Small intestine (tissue), 7 donors: ENCODE results near the gene CEP89. TPM values are rescaled to one million over a fixed set of nuclear protein-coding genes. Genes with fewer than 3 reads are reported as not detected.
A peak's percentile ranks its signal among the peaks of the same experiment; 100 is the strongest.
"Not testable (repeated sequence)": the region's sequence is repeated elsewhere in the genome, so short reads cannot be mapped to it uniquely, and the experiment has no call there.

ENCODE experiments used
- DNase-seq, 2 donors: peaks; one replicate each; pipeline versions ENCODE4 v3.0.0 to v3.0.0-alpha.2; 2013
- FAIRE-seq: peaks from 2 replicates; lab custom pipeline; 2012; peaks lifted over from hg19 to GRCh38; lab: Jason Lieb, UNC
- H3K27ac ChIP-seq, 3 donors: one replicate each; pipeline ENCODE4 v1.5.1; 2013; ENCODE audit warnings: low read length in 2 of 3, mild to moderate bottlenecking in 2 of 3, control low read depth in 1 of 3, inconsistent platforms in 1 of 3, low read depth in 1 of 3, moderate library complexity in 1 of 3
- H3K27me3 ChIP-seq, 3 donors: one replicate each; pipeline ENCODE4 v1.6.1; 2013; ENCODE audit warnings: low read length in 3 of 3, inconsistent platforms in 1 of 3; ENCODE audit not compliant: control insufficient read depth in 3 of 3, insufficient read depth in 3 of 3
- H3K36me3 ChIP-seq, 3 donors: one replicate each; pipeline ENCODE4 v1.6.1; 2013; ENCODE audit warnings: low read length in 3 of 3, inconsistent platforms in 1 of 3, low read depth in 1 of 3, mild to moderate bottlenecking in 1 of 3, moderate library complexity in 1 of 3; ENCODE audit not compliant: control insufficient read depth in 3 of 3, insufficient read depth in 2 of 3
- H3K4me1 ChIP-seq, 3 donors: one replicate each; pipeline ENCODE4 v1.6.1; 2013; ENCODE audit warnings: low read length in 2 of 3, inconsistent platforms in 1 of 3, low read depth in 1 of 3, mild to moderate bottlenecking in 1 of 3, moderate library complexity in 1 of 3; ENCODE audit not compliant: control insufficient read depth in 3 of 3, insufficient read depth in 2 of 3
- H3K4me3 ChIP-seq, 3 donors: one replicate each; pipeline ENCODE4 v1.5.1; 2013; ENCODE audit warnings: low read length in 3 of 3, control low read depth in 1 of 3, inconsistent platforms in 1 of 3, low read depth in 1 of 3, mild to moderate bottlenecking in 1 of 3, moderate library complexity in 1 of 3
- H3K9me3 ChIP-seq, 2 donors: one replicate each; pipeline ENCODE4 v1.6.1; 2013; ENCODE audit warnings: low read depth in 1 of 2, low read length in 1 of 2; ENCODE audit not compliant: control insufficient read depth in 2 of 2, insufficient read depth in 1 of 2
- WGBS, 3 donors: extraction: QIAGEN DNeasy Blood & Tissue Kit; methylation state at CpG; one replicate each; pipeline ENCODE4 v1.1.7; 2013; 5-methylcytosine and 5-hydroxymethylcytosine counted together
- polyA plus RNA-seq, 4 donors: library from polyadenylated mRNA; stranded (reverse) in 3 of 4; unstranded in 1 of 4; fragments of 200-250 nt in 3 of 4; fragments of 120-200 nt in 1 of 4; gene quantifications; one replicate each; pipeline versions ENCODE4 v1.2.1 to v1.2.3, GENCODE V29; 2013
- donor health status: healthy with polysubstance abuse.
- donor health status: control.
- donor health status: control.
- donor health status: Bipolar disorder and iron deficiency.
- donor health status: healthy.

CEP89 gene
- polyA plus RNA-seq, 4 donors, result 3.5 to 12.4 (median 6.3) TPM

- not testable (repeated sequence) for H3K4me1 ChIP-seq, FAIRE-seq, DNase-seq, H3K27ac ChIP-seq, H3K27me3 ChIP-seq, H3K9me3 ChIP-seq, H3K4me3 ChIP-seq
- 53 to 75% (median 72%) methylated on average over 4 of the region's 4 CpGs for WGBS, 3 donors
- peaks cover 2 to 38% (median 3%) of the 10 kb centered on the region in 3 donors for H3K36me3 ChIP-seq
Measured at GRCh38 chr19:32977813-32978212, 6.1 kb upstream of the CEP89 start.

- Histone ChIP-seq H3K9me3 (no peaks in the 10 kb centered on the region), H3K4me3 (no peak overlapping the region), H3K27ac (peak overlapping the region in 1 of 3 donors; percentile 79), H3K36me3 (peaks cover 2 to 38% (median 3%) of the 10 kb centered on the region in 3 donors), H3K4me1 (peaks cover 0 to 3% (median 0%) of the 10 kb centered on the region in 3 donors), H3K27me3 (no peaks in the 10 kb centered on the region)
- 16 to 34% (median 34%) methylated on average over 7 of the region's 7 CpGs for WGBS, 3 donors
- no peak for FAIRE-seq
- DNase-seq, result peak; percentile 17 to 68
Measured at GRCh38 chr19:32977280-32977679, 5.5 kb upstream of the CEP89 start.

DNA sequence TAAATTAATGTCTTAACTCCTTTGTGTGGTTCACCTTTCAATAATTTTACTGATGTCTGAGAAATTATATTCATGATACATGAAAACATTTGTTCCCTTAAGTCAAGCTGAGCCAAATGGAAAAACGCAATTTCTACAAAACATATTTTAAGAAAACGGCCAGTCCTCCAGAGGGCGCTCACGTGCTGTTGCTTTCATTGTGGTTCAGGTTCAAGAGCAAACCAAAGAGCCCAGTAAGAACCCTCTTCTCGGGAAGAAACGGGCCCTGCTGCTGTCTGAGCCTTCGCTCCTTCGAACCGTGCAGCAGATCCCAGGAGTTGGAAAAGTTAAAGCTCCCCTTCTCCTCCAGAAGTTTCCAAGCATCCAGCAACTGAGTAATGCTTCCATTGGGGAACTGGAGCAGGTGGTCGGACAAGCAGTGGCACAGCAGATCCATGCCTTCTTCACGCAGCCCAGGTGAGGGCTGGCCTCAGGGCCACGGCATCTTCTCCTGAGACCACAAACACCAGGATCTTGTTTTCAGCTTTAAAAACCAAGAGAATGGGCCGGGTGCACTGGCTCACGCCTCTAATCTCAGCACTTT, 4.6 kb upstream of the CEP89 start:
- H3K9me3 ChIP-seq, result no peaks in the 10 kb centered on the region
- FAIRE-seq, result no peak

GRCh38 chr19:32971012-32971595, 654 bp downstream of the CEP89 start:
- Histone ChIP-seq H3K4me3 (peak overlapping the region; percentile 64 to 72 (median 68)), H3K9me3 (no peaks in the 10 kb centered on the region), H3K27me3 (no peaks in the 10 kb centered on the region), H3K4me1 (peaks cover 0 to 4% (median 3%) of the 10 kb centered on the region in 3 donors), H3K27ac (no peak overlapping the region), H3K36me3 (peaks cover 2 to 16% (median 2%) of the 10 kb centered on the region in 3 donors)
- DNase-seq, result peak in 1 of 2 donors; percentile 16
- FAIRE-seq, result no peak
- WGBS, 3 donors, result 18 to 25% (median 22%) methylated on average over 21 of the region's 21 CpGs

More for the DNA sequence above, 4.6 kb upstream of the CEP89 start:
- peak; percentile 73 to 82 for DNase-seq
- 29 to 45% (median 44%) methylated on average over 14 of the region's 14 CpGs for WGBS, 3 donors
- peaks cover 0 to 3% (median 0%) of the 10 kb centered on the region in 3 donors for H3K4me1 ChIP-seq
- H3K27me3 ChIP-seq, result no peaks in the 10 kb centered on the region
- peaks cover 2 to 37% (median 3%) of the 10 kb centered on the region in 3 donors for H3K36me3 ChIP-seq
- H3K4me3 ChIP-seq, result no peak overlapping the region
- peak overlapping the region in 1 of 3 donors; percentile 8 for H3K27ac ChIP-seq

DNA sequence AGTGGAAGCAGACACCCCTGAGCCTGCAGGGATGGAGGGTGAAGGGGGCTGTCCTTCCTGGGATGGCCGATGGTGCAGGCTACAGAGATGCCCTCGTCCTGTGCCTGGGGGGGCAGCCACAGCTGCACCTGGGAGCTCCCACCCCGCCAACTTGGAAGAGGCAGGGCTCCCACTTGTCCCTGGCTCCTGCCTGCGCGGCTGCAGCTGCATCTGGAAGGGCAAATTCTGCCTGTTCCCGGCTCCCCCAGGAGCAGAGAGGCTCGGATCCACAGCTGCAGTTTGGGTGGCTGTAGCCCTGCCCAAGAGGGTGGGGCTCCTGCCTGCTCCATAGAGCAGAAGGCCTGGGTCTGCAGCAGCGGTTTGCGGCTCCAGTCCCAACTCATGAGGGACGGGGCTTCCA, 2.2 kb downstream of the CEP89 start:
- 76 to 94% (median 89%) methylated on average over 10 of the region's 10 CpGs for WGBS, 3 donors
- Histone ChIP-seq H3K4me1 (peaks cover 0 to 4% (median 3%) of the 10 kb centered on the region in 3 donors), H3K9me3 (no peaks in the 10 kb centered on the region), H3K27ac (no peak overlapping the region), H3K27me3 (no peaks in the 10 kb centered on the region), H3K36me3 (peaks cover 0 to 22% (median 2%) of the 10 kb centered on the region in 3 donors), H3K4me3 (no peak overlapping the region)
- DNase-seq (no peak), FAIRE-seq (no peak)

- 93 to 96% (median 95%) methylated on average over 9 of the region's 9 CpGs for WGBS, 3 donors
- Histone ChIP-seq H3K36me3 (peaks cover 0 to 25% (median 4%) of the 10 kb centered on the region in 3 donors), H3K27me3 (no peaks in the 10 kb centered on the region), H3K4me1 (peaks cover 0 to 4% (median 3%) of the 10 kb centered on the region in 3 donors), H3K4me3 (no peak overlapping the region), H3K9me3 (no peaks in the 10 kb centered on the region), H3K27ac (no peak overlapping the region)
- DNase-seq (no peak), FAIRE-seq (no peak)
Measured at GRCh38 chr19:32966750-32967149, 5.0 kb downstream of the CEP89 start.

GRCh38 chr19:32945260-32945659, 26.5 kb downstream of the CEP89 start:
- Histone ChIP-seq H3K27ac (no peak overlapping the region), H3K36me3 (peaks cover 6 to 56% (median 12%) of the 10 kb centered on the region in 3 donors)
- WGBS, 3 donors, result 61 to 85% (median 83%) methylated on average over 3 of the region's 3 CpGs

DNA sequence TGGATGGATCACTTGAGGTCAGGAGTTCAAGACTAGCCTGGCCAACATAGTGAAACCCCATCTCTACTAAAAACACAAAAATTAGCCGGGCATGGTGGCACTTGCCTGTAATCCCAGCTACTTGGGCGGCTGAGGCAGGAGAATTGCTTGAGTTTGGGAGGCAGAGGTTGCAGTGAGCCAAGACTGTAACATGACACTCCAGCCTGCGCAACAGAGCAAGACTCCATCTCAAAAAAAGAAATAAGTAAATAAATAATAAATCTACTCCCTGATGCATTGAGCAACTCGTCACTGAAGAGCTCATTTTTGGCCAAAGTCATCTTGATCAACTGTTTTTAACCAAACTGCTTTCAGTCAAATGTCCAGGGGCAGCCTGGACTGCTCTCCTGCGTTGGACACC, 30.5 kb downstream of the CEP89 start:
- H3K9me3 ChIP-seq, H3K27ac ChIP-seq, DNase-seq, H3K4me1 ChIP-seq, FAIRE-seq, H3K27me3 ChIP-seq, H3K4me3 ChIP-seq: not testable (repeated sequence)
- H3K36me3 ChIP-seq, result peaks cover 3 to 47% (median 4%) of the 10 kb centered on the region in 3 donors
- WGBS, 3 donors, result 85 to 91% (median 90%) methylated on average over 5 of the region's 5 CpGs

More at GRCh38 chr19:32945260-32945659, 26.5 kb downstream of the CEP89 start:
- Histone ChIP-seq H3K4me3 (no peak overlapping the region), H3K4me1 (no peaks in the 10 kb centered on the region), H3K9me3 (no peaks in the 10 kb centered on the region), H3K27me3 (no peaks in the 10 kb centered on the region)
- FAIRE-seq, result no peak
- DNase-seq, result no peak
